Trophoblast cell (in vitro differentiated cells and primary cell): ENCODE measurements around the gene STIMATE.

ENCODE experiments used
- DNase-seq, 2 donors: peaks; one replicate each; pipeline ENCODE4 v3.0.0-alpha.2; 2016
- H2AFZ ChIP-seq: 2 replicates; pipeline ENCODE4 v1.6.1; 2013; ENCODE audit warnings: low read length, moderate library complexity, mild to moderate bottlenecking; ENCODE audit not compliant: insufficient read depth, poor library complexity
- H2AK5ac ChIP-seq: 2 replicates; pipeline ENCODE4 v1.6.1; 2013; ENCODE audit warnings: mild to moderate bottlenecking, low read length
- H2BK120ac ChIP-seq: 2 replicates; pipeline ENCODE4 v1.6.1; 2013; ENCODE audit warnings: low read length, mild to moderate bottlenecking, moderate library complexity; ENCODE audit not compliant: insufficient read depth, poor library complexity
- H2BK12ac ChIP-seq: 2 replicates; pipeline ENCODE4 v1.6.1; 2013; ENCODE audit warnings: mild to moderate bottlenecking, low read length, moderate library complexity
- H2BK5ac ChIP-seq: 2 replicates; pipeline ENCODE4 v1.6.1; 2013; ENCODE audit warnings: low read length, low read depth, moderate library complexity, mild to moderate bottlenecking; ENCODE audit not compliant: poor library complexity
- H3K14ac ChIP-seq: 2 replicates; pipeline ENCODE4 v1.6.1; 2013; ENCODE audit warnings: mild to moderate bottlenecking, low read length
- H3K18ac ChIP-seq: 2 replicates; pipeline ENCODE4 v1.6.1; 2013; ENCODE audit warnings: mild to moderate bottlenecking, low read length
- H3K23ac ChIP-seq: 2 replicates; pipeline ENCODE4 v1.6.1; 2013; ENCODE audit warnings: low read length
- H3K27ac ChIP-seq: 2 replicates; pipeline ENCODE4 v1.5.1; 2013; ENCODE audit warnings: low read depth, mild to moderate bottlenecking, inconsistent platforms, low read length, moderate library complexity
- H3K27me3 ChIP-seq: 2 replicates; pipeline ENCODE4 v1.6.1; 2013; ENCODE audit warnings: inconsistent platforms, mild to moderate bottlenecking, low read length, moderate library complexity; ENCODE audit not compliant: insufficient read depth
- H3K36me3 ChIP-seq, 2 experiments: 1 replicate in 1 of 2; 2 replicates in 1 of 2; pipeline ENCODE4 v1.6.1; 2013; ENCODE audit warnings: low read length in 2 of 2, mild to moderate bottlenecking in 2 of 2, moderate library complexity in 1 of 2; ENCODE audit not compliant: insufficient read depth in 2 of 2, control insufficient read depth in 1 of 2
- H3K4ac ChIP-seq: 2 replicates; pipeline ENCODE4 v1.6.1; 2013; ENCODE audit warnings: low read depth, mild to moderate bottlenecking, low read length, moderate library complexity
- H3K4me1 ChIP-seq, 2 experiments: 1 replicate in 1 of 2; 2 replicates in 1 of 2; pipeline ENCODE4 v1.6.1; 2013; ENCODE audit warnings: low read length in 2 of 2, mild to moderate bottlenecking in 2 of 2, moderate library complexity in 1 of 2; ENCODE audit not compliant: insufficient read depth in 2 of 2, control insufficient read depth in 1 of 2
- H3K4me2 ChIP-seq: 2 replicates; pipeline ENCODE4 v1.6.1; 2013; ENCODE audit warnings: inconsistent platforms, mild to moderate bottlenecking, low read length, moderate library complexity
- H3K4me3 ChIP-seq: 2 replicates; pipeline ENCODE4 v1.5.1; 2013; ENCODE audit warnings: mild to moderate bottlenecking, low read depth, low read length, inconsistent platforms
- H3K79me1 ChIP-seq: one replicate; pipeline ENCODE4 v1.6.1; 2013; ENCODE audit warnings: low read length
- H3K79me2 ChIP-seq: 2 replicates; pipeline ENCODE4 v1.6.1; 2013; ENCODE audit warnings: low read length, mild to moderate bottlenecking; ENCODE audit not compliant: control insufficient read depth, insufficient read depth, poor library complexity
- H3K9ac ChIP-seq: 2 replicates; pipeline ENCODE4 v1.6.1; 2013; ENCODE audit warnings: mild to moderate bottlenecking, low read length
- H3K9me3 ChIP-seq: 2 replicates; pipeline ENCODE4 v1.6.1; 2013; ENCODE audit warnings: low read depth, mild to moderate bottlenecking, control low read depth, inconsistent platforms, low read length; ENCODE audit not compliant: insufficient read depth
- H4K12ac ChIP-seq: 2 replicates; pipeline ENCODE4 v1.6.1; 2013; ENCODE audit warnings: low read depth, mild to moderate bottlenecking, low read length, moderate library complexity
- H4K8ac ChIP-seq: 2 replicates; pipeline ENCODE4 v1.6.1; 2013; ENCODE audit warnings: low read depth, mild to moderate bottlenecking, low read length, moderate library complexity
- H4K91ac ChIP-seq: one replicate; pipeline ENCODE4 v1.6.1; 2013; ENCODE audit warnings: low read depth, mild to moderate bottlenecking, low read length, moderate library complexity
- WGBS: extraction: QIAGEN DNeasy Blood & Tissue Kit; methylation state at CpG from one replicate; pipeline ENCODE4 v1.1.7; 2013; ENCODE audit warnings: missing lambda C conversion rate; ENCODE audit not compliant: insufficient read length, insufficient coverage; ENCODE audit errors: extremely low coverage; 5-methylcytosine and 5-hydroxymethylcytosine counted together

The STIMATE gene

DNA sequence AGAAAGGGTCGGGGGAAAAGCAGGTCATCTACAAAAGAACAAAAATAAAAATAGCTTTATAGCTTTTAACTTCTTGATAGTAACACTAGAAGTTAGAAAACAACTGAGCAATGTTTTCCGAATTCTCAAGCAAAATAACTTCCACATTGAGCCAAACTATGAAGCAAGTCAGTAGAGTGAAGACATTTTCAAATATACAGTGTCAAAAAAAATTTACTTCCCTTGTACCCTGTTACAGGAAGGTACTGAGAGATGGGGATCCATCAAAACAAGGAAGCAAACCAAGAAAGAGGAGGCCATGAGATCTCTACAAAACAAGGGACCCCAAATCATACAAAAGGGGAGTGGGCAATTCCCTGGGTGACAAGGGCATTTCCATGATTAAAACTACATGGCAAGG is 26.6 kb upstream of the STIMATE start:
- Histone ChIP-seq H3K27me3 (no peaks in the 10 kb centered on the region), H2BK120ac (no peak overlapping the region), H4K12ac (no peak overlapping the region), H3K4me2 (no peak overlapping the region), H2BK5ac (no peak overlapping the region), H3K79me2 (no peaks in the 10 kb centered on the region), H2AK5ac (no peak overlapping the region), H3K14ac (no peak overlapping the region), H2AFZ (no peak overlapping the region), H3K4me1 (no peaks in the 10 kb centered on the region), H3K23ac (no peak overlapping the region), H3K9me3 (no peaks in the 10 kb centered on the region), H4K91ac (no peak overlapping the region), H2BK12ac (no peak overlapping the region), H3K36me3 (no peaks in the 10 kb centered on the region), H3K4me3 (no peak overlapping the region), H3K79me1 (no peaks in the 10 kb centered on the region), H3K4ac (no peak overlapping the region), H3K9ac (no peak overlapping the region), H4K8ac (no peak overlapping the region), H3K18ac (no peak overlapping the region), H3K27ac (no peak overlapping the region)
- WGBS, result no CpG with 5 or more reads among the region's 2 CpGs
- no peak for DNase-seq

DNA sequence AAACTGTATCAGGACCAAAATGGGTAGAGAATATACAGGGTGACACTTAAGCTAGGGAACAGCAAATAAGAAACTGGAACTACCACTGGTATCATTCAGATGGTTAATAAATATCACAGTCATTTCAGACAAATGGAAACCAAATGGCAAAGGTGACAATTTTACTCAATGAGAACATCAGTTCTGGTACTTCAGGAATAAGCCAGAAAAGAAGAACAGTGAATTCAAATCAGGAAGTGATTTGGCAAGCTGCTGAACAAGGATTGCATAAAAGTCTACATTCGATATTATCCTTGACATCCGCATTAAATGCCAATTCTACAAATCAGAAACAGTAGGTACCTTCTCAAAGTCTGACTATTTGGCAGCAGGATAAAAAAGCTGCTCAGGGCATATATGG is 23.5 kb upstream of the STIMATE start:
- Histone ChIP-seq H3K9ac (no peak overlapping the region), H3K4me3 (no peak overlapping the region), H3K36me3 (no peaks in the 10 kb centered on the region), H3K79me1 (no peaks in the 10 kb centered on the region), H3K18ac (no peak overlapping the region), H4K12ac (no peak overlapping the region), H3K27me3 (no peaks in the 10 kb centered on the region), H3K23ac (no peak overlapping the region), H3K4me1 (no peaks in the 10 kb centered on the region), H4K91ac (no peak overlapping the region), H3K14ac (no peak overlapping the region), H2AFZ (no peak overlapping the region), H4K8ac (no peak overlapping the region), H2BK5ac (no peak overlapping the region), H3K4ac (no peak overlapping the region), H3K27ac (no peak overlapping the region), H2AK5ac (no peak overlapping the region), H3K9me3 (no peaks in the 10 kb centered on the region), H2BK120ac (no peak overlapping the region), H3K79me2 (no peaks in the 10 kb centered on the region), H3K4me2 (no peak overlapping the region), H2BK12ac (no peak overlapping the region)
- no CpG with 5 or more reads among the region's 2 CpGs for WGBS
- no peak for DNase-seq

DNA sequence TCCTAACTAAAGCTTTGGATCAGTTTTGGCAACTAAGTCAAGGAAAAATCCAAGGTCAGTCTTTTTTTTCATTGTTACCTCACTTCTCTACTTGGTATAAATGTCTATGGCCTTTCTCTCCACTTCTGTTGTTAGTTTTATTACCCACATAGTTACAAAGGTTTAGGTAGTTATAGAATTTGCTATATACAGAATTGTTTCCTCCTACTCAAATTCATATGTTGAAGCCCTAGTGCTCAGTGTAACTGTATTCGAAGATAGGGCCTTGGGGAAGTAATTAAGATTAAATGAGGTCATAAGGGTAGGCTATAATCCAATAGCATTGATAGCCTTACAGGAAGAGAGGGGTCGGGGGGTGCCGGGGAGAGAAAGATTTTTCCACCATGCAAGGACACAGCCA is 19.7 kb upstream of the STIMATE start:
- no peaks in the 10 kb centered on the region for H3K79me1 ChIP-seq
- DNase-seq, result no peak
- H3K18ac ChIP-seq, result no peak overlapping the region
- WGBS, result no CpG with 5 or more reads among the region's 3 CpGs
- H3K23ac ChIP-seq, result no peak overlapping the region
- no peak overlapping the region for H2AK5ac ChIP-seq
- H3K4ac ChIP-seq, result no peak overlapping the region
- H2BK12ac ChIP-seq, result no peak overlapping the region
- H4K8ac ChIP-seq, result no peak overlapping the region
- H3K79me2 ChIP-seq, result no peaks in the 10 kb centered on the region
- no peak overlapping the region for H3K27ac ChIP-seq
- H2BK5ac ChIP-seq, result no peak overlapping the region
- H3K9ac ChIP-seq, result no peak overlapping the region
- H3K27me3 ChIP-seq, result no peaks in the 10 kb centered on the region
- no peak overlapping the region for H3K4me3 ChIP-seq
- no peaks in the 10 kb centered on the region for H3K36me3 ChIP-seq
- H3K4me2 ChIP-seq, result no peak overlapping the region
- no peak overlapping the region for H4K91ac ChIP-seq
- no peaks in the 10 kb centered on the region for H3K4me1 ChIP-seq
- no peak overlapping the region for H4K12ac ChIP-seq
- no peak overlapping the region for H2AFZ ChIP-seq
- H3K9me3 ChIP-seq, result no peaks in the 10 kb centered on the region
- H2BK120ac ChIP-seq, result no peak overlapping the region
- H3K14ac ChIP-seq, result no peak overlapping the region

DNA sequence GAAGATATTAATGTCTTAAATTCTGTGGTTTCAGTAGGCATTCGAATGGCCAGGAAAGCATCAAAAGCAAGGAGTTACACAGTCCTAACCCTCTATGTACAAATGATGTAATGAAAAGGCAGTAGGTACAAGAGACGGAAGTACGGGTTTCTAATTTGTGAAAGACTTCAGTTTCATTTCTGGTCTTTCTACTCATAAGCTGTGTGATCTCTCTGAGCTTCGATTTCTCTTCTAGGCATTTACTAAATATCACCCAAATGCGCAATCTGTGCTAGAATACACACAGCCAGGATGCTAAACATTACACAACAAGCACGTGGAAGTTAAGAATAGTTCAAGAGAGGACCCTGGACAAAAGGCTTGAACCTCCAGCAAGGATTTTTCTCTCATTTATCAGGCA is 17.9 kb upstream of the STIMATE start:
- no CpG with 5 or more reads among the region's 6 CpGs for WGBS

More for the DNA sequence above, 17.9 kb upstream of the STIMATE start:
- Histone ChIP-seq H3K4me2 (no peak overlapping the region), H3K9me3 (no peaks in the 10 kb centered on the region), H3K4me3 (no peak overlapping the region), H3K79me1 (no peaks in the 10 kb centered on the region), H2AFZ (no peak overlapping the region), H4K12ac (no peak overlapping the region), H3K79me2 (no peaks in the 10 kb centered on the region), H3K27ac (no peak overlapping the region), H2BK120ac (no peak overlapping the region), H2BK5ac (no peak overlapping the region), H3K14ac (no peak overlapping the region), H4K8ac (no peak overlapping the region), H3K9ac (no peak overlapping the region), H3K27me3 (no peaks in the 10 kb centered on the region), H3K4ac (no peak overlapping the region), H2AK5ac (no peak overlapping the region), H3K4me1 (no peaks in the 10 kb centered on the region), H2BK12ac (no peak overlapping the region), H3K18ac (no peak overlapping the region), H3K23ac (no peak overlapping the region), H3K36me3 (peaks cover 0 to 1% of the 10 kb centered on the region in 2 experiments), H4K91ac (no peak overlapping the region)
- DNase-seq, result no peak
